ENCODE data around the gene PDE7B. TPM values are rescaled to one million over a fixed set of nuclear protein-coding genes. Genes with fewer than 3 reads are reported as not detected.

Gene PDE7B
- total RNA-seq, 1 experiment from 2014 or later: not detected

- H3K27ac ChIP-seq (ENCODE audit: low read length): no peak overlapping the region
Observed at GRCh38 chr6:136038531-136038930, 187.0 kb downstream of the PDE7B start.

GRCh38 chr6:136039185-136039584 lies 187.7 kb downstream of the PDE7B start:
- CTCF ChIA-PET: no interaction called here
- Histone ChIP-seq H3K27me3 (ENCODE audit: low read length) (no peaks in the 10 kb centered on the region), H3K4me2 (ENCODE audit: low read length) (no peak overlapping the region), H3K9me2 (replicated peaks; ENCODE audit: low read length) (no peaks in the 10 kb centered on the region), H3F3A (ENCODE audit: low read length, unreplicated experiment) (no peaks in the 10 kb centered on the region), H3K27ac (ENCODE audit: low read length) (no peak overlapping the region), H3K4me3 (ENCODE audit: low read length) (no peak overlapping the region), H3K4me1 (ENCODE audit: insufficient read depth, low read length) (no peaks in the 10 kb centered on the region), H3K79me2 (ENCODE audit: low read length) (no peaks in the 10 kb centered on the region), H3K9me3 (ENCODE audit: low read length) (no peaks in the 10 kb centered on the region), H3K9ac (ENCODE audit: low read length) (no peak overlapping the region), H3K36me3 (ENCODE audit: low read depth, low read length) (no peaks in the 10 kb centered on the region), H2AFZ (ENCODE audit: low read length) (no peak overlapping the region), H4K20me1 (ENCODE audit: low read length) (no peaks in the 10 kb centered on the region)
- ATAC-seq: no peak
- POLR2A ChIA-PET (ENCODE audit: unreplicated experiment): no interaction called here
- TF ChIP-seq EZH2 (IDR thresholded peaks at IDR 0.05; ENCODE audit: low read length, unreplicated experiment) (no peak), EZH2phosphoT487 (IDR thresholded peaks at IDR 0.05; ENCODE audit: borderline replicate concordance, low read length) (no peak), CTCF (conservative IDR thresholded peaks at IDR 0.05; ENCODE audit: low read depth, low read length) (no peak)
- intact Hi-C loops (cut with micrococcal nuclease): no loop called here
- BruUV-seq (replicated peaks): no TSS peak
- no peak for DNase-seq

More at GRCh38 chr6:136038531-136038930, 187.0 kb downstream of the PDE7B start:
- no peaks in the 10 kb centered on the region for H3K36me3 ChIP-seq (ENCODE audit: low read depth, low read length)
- no peak for TF ChIP-seq EZH2 (IDR thresholded peaks at IDR 0.05; ENCODE audit: low read length, unreplicated experiment)
- TF ChIP-seq CTCF (conservative IDR thresholded peaks at IDR 0.05; ENCODE audit: low read depth, low read length): no peak
- TF ChIP-seq EZH2phosphoT487 (IDR thresholded peaks at IDR 0.05; ENCODE audit: borderline replicate concordance, low read length): no peak
- ChIA-PET CTCF (no interaction called here), POLR2A (ENCODE audit: unreplicated experiment) (no interaction called here)
- H2AFZ ChIP-seq (ENCODE audit: low read length): no peak overlapping the region
- no peak overlapping the region for H3K4me2 ChIP-seq (ENCODE audit: low read length)
- no peaks in the 10 kb centered on the region for H3K9me3 ChIP-seq (ENCODE audit: low read length)
- H3K79me2 ChIP-seq (ENCODE audit: low read length): no peaks in the 10 kb centered on the region
- intact Hi-C loops (cut with micrococcal nuclease): no loop called here
- no peaks in the 10 kb centered on the region for H3K4me1 ChIP-seq (ENCODE audit: insufficient read depth, low read length)
- BruUV-seq (replicated peaks): no TSS peak
- H4K20me1 ChIP-seq (ENCODE audit: low read length): no peaks in the 10 kb centered on the region
- ATAC-seq: no peak
- H3F3A ChIP-seq (ENCODE audit: low read length, unreplicated experiment): no peaks in the 10 kb centered on the region
- H3K4me3 ChIP-seq (ENCODE audit: low read length): no peak overlapping the region
- DNase-seq: no peak
- no peaks in the 10 kb centered on the region for H3K9me2 ChIP-seq (replicated peaks; ENCODE audit: low read length)
- H3K9ac ChIP-seq (ENCODE audit: low read length): no peak overlapping the region
- no peaks in the 10 kb centered on the region for H3K27me3 ChIP-seq (ENCODE audit: low read length)

GRCh38 chr6:136050475-136050874 lies 199.0 kb downstream of the PDE7B start:
- Histone ChIP-seq H3K9me2 (replicated peaks; ENCODE audit: low read length) (no peaks in the 10 kb centered on the region), H4K20me1 (ENCODE audit: low read length) (no peaks in the 10 kb centered on the region), H3K4me1 (ENCODE audit: insufficient read depth, low read length) (no peaks in the 10 kb centered on the region), H2AFZ (ENCODE audit: low read length) (no peak overlapping the region), H3K27ac (ENCODE audit: low read length) (no peak overlapping the region), H3K79me2 (ENCODE audit: low read length) (no peaks in the 10 kb centered on the region), H3K36me3 (ENCODE audit: low read depth, low read length) (no peaks in the 10 kb centered on the region), H3F3A (ENCODE audit: low read length, unreplicated experiment) (no peaks in the 10 kb centered on the region), H3K9me3 (ENCODE audit: low read length) (no peaks in the 10 kb centered on the region), H3K27me3 (ENCODE audit: low read length) (no peaks in the 10 kb centered on the region), H3K4me3 (ENCODE audit: low read length) (no peak overlapping the region), H3K4me2 (ENCODE audit: low read length) (no peak overlapping the region), H3K9ac (ENCODE audit: low read length) (no peak overlapping the region)
- no peak for ATAC-seq
- BruUV-seq (replicated peaks): no TSS peak
- POLR2A ChIA-PET (ENCODE audit: unreplicated experiment): no interaction called here
- CTCF ChIA-PET: no interaction called here
- TF ChIP-seq CTCF (conservative IDR thresholded peaks at IDR 0.05; ENCODE audit: low read depth, low read length) (no peak), EZH2phosphoT487 (IDR thresholded peaks at IDR 0.05; ENCODE audit: borderline replicate concordance, low read length) (no peak), EZH2 (IDR thresholded peaks at IDR 0.05; ENCODE audit: low read length, unreplicated experiment) (no peak)
- intact Hi-C loops (cut with micrococcal nuclease): no loop called here
- no peak for DNase-seq
